H1 (cell line): ENCODE results near the gene CEP72. TPM values are rescaled to one million over a fixed set of nuclear protein-coding genes. Genes with fewer than 3 reads are reported as not detected.

ENCODE experiments used
- CHD7 ChIP-seq: fragments of 300-600 bp; sonication (generic); IDR thresholded peaks from 2 replicates; pipeline ENCODE4 v1.7.1; 2012; ENCODE audit warnings: low read length, moderate library complexity, mild to moderate bottlenecking, inconsistent platforms; ENCODE audit not compliant: insufficient replicate concordance
- KDM4A ChIP-seq: IDR thresholded peaks from one replicate; pipeline ENCODE4 v1.7.1; 2012; ENCODE audit warnings: low read depth, mild to moderate bottlenecking, moderate library complexity, low read length, inconsistent platforms; ENCODE audit not compliant: severe bottlenecking
- POLR2A ChIP-seq, 2 experiments: IDR thresholded peaks; 1 replicate in 1 of 2; 2 replicates in 1 of 2; pipeline ENCODE4 v1.6.1; 2011; ENCODE audit warnings: low read depth in 2 of 2, low read length in 2 of 2, mild to moderate bottlenecking in 2 of 2; ENCODE audit errors: control extremely low read depth in 1 of 2
- SP4 ChIP-seq: IDR thresholded peaks from 2 replicates; pipeline ENCODE4 v1.6.1; 2012; ENCODE audit warnings: low read length, inconsistent platforms
- TEAD4 ChIP-seq: IDR thresholded peaks from 2 replicates; pipeline ENCODE4 v1.6.1; 2012; ENCODE audit warnings: low read depth, low read length, inconsistent platforms, mixed read lengths
- polyA plus RNA-seq, 7 experiments: library from polyadenylated mRNA; depleted of rRNA in 3 of 7; stranded (reverse) in 5 of 7; unstranded in 2 of 7; fragments of >200 nt in 5 of 7; fragments of 200-250 nt in 2 of 7; gene quantifications; 1 replicate in 5 of 7; 2 replicates in 1 of 7; 4 replicates in 1 of 7; pipeline versions ENCODE4 v1.2.1 to v1.2.3, GENCODE V29; 2011 to 2013; ENCODE audit warnings: missing spikeins in 2 of 7, mixed read lengths in 2 of 7
- total RNA-seq: library from RNA; stranded (reverse); fragmentation: NEBNext Ultra II Directional; extraction: Animal tissue kit (Norgen Biotek cat#: 25700); gene quantifications from 2 replicates; pipeline ENCODE4 v1.2.1, GENCODE V29; 2021

Gene CEP72
- total and polyA plus RNA-seq, 2 of the 8 experiments (the other 6 are each of a cell fraction or from before 2014, with no cell fraction given), result 13.1 to 19.6 TPM

GRCh38 chr5:619444-619843 is 7.3 kb downstream of the CEP72 start (continued):
- TF ChIP-seq CHD7 (no peak), SP4 (no peak), KDM4A (no peak), POLR2A (IDR thresholded peaks at IDR 0.05; ENCODE audit: control extremely low read depth in 1 of 2, low read depth in 2 of 2, low read length in 2 of 2) (no peak), TEAD4 (no peak)
